ENCODE results near the gene LRRC4C.

Gene LRRC4C

GRCh38 chr11:41400124-41400523, 59.3 kb downstream of the LRRC4C start:
- TF ChIP-seq POLR2A (IDR thresholded peaks at IDR 0.05; ENCODE audit: low read depth, low read length) (no peak), PAX5 (IDR thresholded peaks at IDR 0.05; ENCODE audit: insufficient read depth, low read length, severe bottlenecking) (no peak), POLR2AphosphoS5 (IDR thresholded peaks at IDR 0.05; ENCODE audit: low read depth, low read length) (no peak), SPI1 (IDR thresholded peaks at IDR 0.05; ENCODE audit: low read depth, low read length) (no peak), POU2F2 (IDR thresholded peaks at IDR 0.05; ENCODE audit: low read depth, low read length) (no peak), TAF1 (IDR thresholded peaks at IDR 0.05; ENCODE audit: low read depth, low read length) (no peak)
- DNase-seq (ENCODE audit: insufficient read length, low spot score): no peak
- FAIRE-seq: no peak

GRCh38 chr11:41399323-41399722, 60.1 kb downstream of the LRRC4C start:
- FAIRE-seq: no peak
- TF ChIP-seq POLR2A (IDR thresholded peaks at IDR 0.05; ENCODE audit: low read depth, low read length) (no peak), SPI1 (IDR thresholded peaks at IDR 0.05; ENCODE audit: low read depth, low read length) (no peak), POU2F2 (IDR thresholded peaks at IDR 0.05; ENCODE audit: low read depth, low read length) (no peak), TAF1 (IDR thresholded peaks at IDR 0.05; ENCODE audit: low read depth, low read length) (no peak), PAX5 (IDR thresholded peaks at IDR 0.05; ENCODE audit: insufficient read depth, low read length, severe bottlenecking) (no peak), POLR2AphosphoS5 (IDR thresholded peaks at IDR 0.05; ENCODE audit: low read depth, low read length) (no peak)
- DNase-seq (ENCODE audit: insufficient read length, low spot score): no peak

- FAIRE-seq: no peak
- no peak for DNase-seq (ENCODE audit: insufficient read length, low spot score)
- TF ChIP-seq TAF1 (IDR thresholded peaks at IDR 0.05; ENCODE audit: low read depth, low read length) (no peak), POLR2A (IDR thresholded peaks at IDR 0.05; ENCODE audit: low read depth, low read length) (no peak), POLR2AphosphoS5 (IDR thresholded peaks at IDR 0.05; ENCODE audit: low read depth, low read length) (no peak), POU2F2 (IDR thresholded peaks at IDR 0.05; ENCODE audit: low read depth, low read length) (no peak), SPI1 (IDR thresholded peaks at IDR 0.05; ENCODE audit: low read depth, low read length) (no peak), PAX5 (IDR thresholded peaks at IDR 0.05; ENCODE audit: insufficient read depth, low read length, severe bottlenecking) (no peak)
Measured at GRCh38 chr11:41398175-41398574, 61.3 kb downstream of the LRRC4C start.

GRCh38 chr11:41394521-41395195, 64.8 kb downstream of the LRRC4C start:
- no peak for DNase-seq (ENCODE audit: insufficient read length, low spot score)
- no peak for FAIRE-seq
- no peak for TF ChIP-seq POLR2AphosphoS5 (IDR thresholded peaks at IDR 0.05; ENCODE audit: low read depth, low read length)
- TF ChIP-seq POU2F2 (IDR thresholded peaks at IDR 0.05; ENCODE audit: low read depth, low read length): no peak
- no peak for TF ChIP-seq PAX5 (IDR thresholded peaks at IDR 0.05; ENCODE audit: insufficient read depth, low read length, severe bottlenecking)
- no peak for TF ChIP-seq POLR2A (IDR thresholded peaks at IDR 0.05; ENCODE audit: low read depth, low read length)
- TF ChIP-seq SPI1 (IDR thresholded peaks at IDR 0.05; ENCODE audit: low read depth, low read length): no peak
- TF ChIP-seq TAF1 (IDR thresholded peaks at IDR 0.05; ENCODE audit: low read depth, low read length): no peak

- FAIRE-seq: no peak
- no peak for DNase-seq (ENCODE audit: insufficient read length, low spot score)
- no peak for TF ChIP-seq POLR2AphosphoS5 (IDR thresholded peaks at IDR 0.05; ENCODE audit: low read depth, low read length)
Measured at GRCh38 chr11:41392596-41392995, 66.9 kb downstream of the LRRC4C start.

GRCh38 chr11:41389623-41390130, 69.8 kb downstream of the LRRC4C start:
- DNase-seq (ENCODE audit: insufficient read length, low spot score) (no peak), FAIRE-seq (no peak)
- TF ChIP-seq POLR2A (IDR thresholded peaks at IDR 0.05; ENCODE audit: low read depth, low read length) (no peak), TAF1 (IDR thresholded peaks at IDR 0.05; ENCODE audit: low read depth, low read length) (no peak), SPI1 (IDR thresholded peaks at IDR 0.05; ENCODE audit: low read depth, low read length) (no peak), POLR2AphosphoS5 (IDR thresholded peaks at IDR 0.05; ENCODE audit: low read depth, low read length) (no peak)

GRCh38 chr11:41384329-41384728, 75.1 kb downstream of the LRRC4C start:
- FAIRE-seq (no peak), DNase-seq (ENCODE audit: insufficient read length, low spot score) (no peak)
- TF ChIP-seq SPI1 (IDR thresholded peaks at IDR 0.05; ENCODE audit: low read depth, low read length) (no peak), POLR2AphosphoS5 (IDR thresholded peaks at IDR 0.05; ENCODE audit: low read depth, low read length) (no peak), PAX5 (IDR thresholded peaks at IDR 0.05; ENCODE audit: insufficient read depth, low read length, severe bottlenecking) (no peak), POLR2A (IDR thresholded peaks at IDR 0.05; ENCODE audit: low read depth, low read length) (no peak)

GRCh38 chr11:41383768-41384167, 75.7 kb downstream of the LRRC4C start:
- no peak for DNase-seq (ENCODE audit: insufficient read length, low spot score)
- TF ChIP-seq TAF1 (IDR thresholded peaks at IDR 0.05; ENCODE audit: low read depth, low read length): no peak
- TF ChIP-seq SPI1 (IDR thresholded peaks at IDR 0.05; ENCODE audit: low read depth, low read length): no peak
- TF ChIP-seq POLR2AphosphoS5 (IDR thresholded peaks at IDR 0.05; ENCODE audit: low read depth, low read length): no peak
- no peak for TF ChIP-seq POU2F2 (IDR thresholded peaks at IDR 0.05; ENCODE audit: low read depth, low read length)
- TF ChIP-seq POLR2A (IDR thresholded peaks at IDR 0.05; ENCODE audit: low read depth, low read length): no peak
- TF ChIP-seq PAX5 (IDR thresholded peaks at IDR 0.05; ENCODE audit: insufficient read depth, low read length, severe bottlenecking): no peak
- FAIRE-seq: no peak

GRCh38 chr11:41382927-41383326, 76.5 kb downstream of the LRRC4C start:
- FAIRE-seq (no peak), DNase-seq (ENCODE audit: insufficient read length, low spot score) (no peak)
- TF ChIP-seq POU2F2 (IDR thresholded peaks at IDR 0.05; ENCODE audit: low read depth, low read length) (no peak), POLR2AphosphoS5 (IDR thresholded peaks at IDR 0.05; ENCODE audit: low read depth, low read length) (no peak), POLR2A (IDR thresholded peaks at IDR 0.05; ENCODE audit: low read depth, low read length) (no peak), PAX5 (IDR thresholded peaks at IDR 0.05; ENCODE audit: insufficient read depth, low read length, severe bottlenecking) (no peak), SPI1 (IDR thresholded peaks at IDR 0.05; ENCODE audit: low read depth, low read length) (no peak), TAF1 (IDR thresholded peaks at IDR 0.05; ENCODE audit: low read depth, low read length) (no peak)

GRCh38 chr11:41379084-41379483, 80.4 kb downstream of the LRRC4C start:
- TF ChIP-seq POLR2AphosphoS5 (IDR thresholded peaks at IDR 0.05; ENCODE audit: low read depth, low read length): no peak
- TF ChIP-seq POU2F2 (IDR thresholded peaks at IDR 0.05; ENCODE audit: low read depth, low read length): no peak
- TF ChIP-seq PAX5 (IDR thresholded peaks at IDR 0.05; ENCODE audit: insufficient read depth, low read length, severe bottlenecking): no peak
- no peak for TF ChIP-seq TAF1 (IDR thresholded peaks at IDR 0.05; ENCODE audit: low read depth, low read length)
- TF ChIP-seq SPI1 (IDR thresholded peaks at IDR 0.05; ENCODE audit: low read depth, low read length): no peak
- FAIRE-seq (no peak), DNase-seq (ENCODE audit: insufficient read length, low spot score) (no peak)

Measured in GM12891 (cell line).